KOPT-K1 (cell line): ENCODE measurements around the gene SLC7A5.
A peak's percentile ranks its signal among the peaks of the same experiment; 100 is the strongest.
"Not testable (repeated sequence)": the region's sequence is repeated elsewhere in the genome, so short reads cannot be mapped to it uniquely, and the experiment has no call there.

Experiments
- H3K27ac ChIP-seq: fragments of 200-600 bp; sonication (generic); 2 replicates; pipeline ENCODE4 v1.5.1; 2016; ENCODE audit warnings: antibody characterized with exemption, mild to moderate bottlenecking, low read depth, low read length; ENCODE audit not compliant: poor library complexity, severe bottlenecking
- H3K36me3 ChIP-seq: fragments of 200-600 bp; sonication (generic); 2 replicates; pipeline ENCODE4 v1.5.1; 2017; ENCODE audit warnings: antibody characterized with exemption, mild to moderate bottlenecking, low read length, moderate library complexity; ENCODE audit not compliant: insufficient read depth
- H3K9me3 ChIP-seq: fragments of 200-600 bp; sonication (generic); 2 replicates; pipeline ENCODE4 v1.5.1; 2017; ENCODE audit warnings: antibody characterized with exemption, low read length, mild to moderate bottlenecking; ENCODE audit not compliant: insufficient read depth, poor library complexity, severe bottlenecking

SLC7A5 gene

GRCh38 chr16:87896176-87896890 lies 27.0 kb upstream of the SLC7A5 start:
- peak overlapping the region; percentile 82 for H3K27ac ChIP-seq
- H3K36me3 ChIP-seq, H3K9me3 ChIP-seq: not testable (repeated sequence)

GRCh38 chr16:87895641-87896141 lies 26.4 kb upstream of the SLC7A5 start:
- Histone ChIP-seq H3K9me3 (no peaks in the 10 kb centered on the region), H3K36me3 (no peaks in the 10 kb centered on the region), H3K27ac (peak overlapping the region; percentile 82)

- H3K27ac ChIP-seq: peak overlapping the region; percentile 82
- H3K36me3 ChIP-seq, H3K9me3 ChIP-seq: not testable (repeated sequence)
Observed at GRCh38 chr16:87894005-87894404, 24.7 kb upstream of the SLC7A5 start.

- H3K36me3 ChIP-seq: no peaks in the 10 kb centered on the region
- no peaks in the 10 kb centered on the region for H3K9me3 ChIP-seq
- H3K27ac ChIP-seq: no peak overlapping the region
Observed at GRCh38 chr16:87891764-87892163, 22.5 kb upstream of the SLC7A5 start.

- H3K36me3 ChIP-seq, H3K9me3 ChIP-seq, H3K27ac ChIP-seq: not testable (repeated sequence)
Observed at GRCh38 chr16:87889762-87890161, 20.5 kb upstream of the SLC7A5 start.

- not testable (repeated sequence) for H3K27ac ChIP-seq, H3K36me3 ChIP-seq, H3K9me3 ChIP-seq
Observed at GRCh38 chr16:87888346-87888745, 19.0 kb upstream of the SLC7A5 start.

GRCh38 chr16:87887931-87888330 lies 18.6 kb upstream of the SLC7A5 start:
- H3K9me3 ChIP-seq, H3K27ac ChIP-seq: not testable (repeated sequence)

GRCh38 chr16:87885371-87885967 lies 16.2 kb upstream of the SLC7A5 start:
- not testable (repeated sequence) for H3K27ac ChIP-seq, H3K9me3 ChIP-seq, H3K36me3 ChIP-seq

More at GRCh38 chr16:87887931-87888330, 18.6 kb upstream of the SLC7A5 start:
- not testable (repeated sequence) for H3K36me3 ChIP-seq

- Histone ChIP-seq H3K36me3 (no peaks in the 10 kb centered on the region), H3K27ac (no peak overlapping the region), H3K9me3 (no peaks in the 10 kb centered on the region)
Observed at GRCh38 chr16:87882436-87883019, 13.2 kb upstream of the SLC7A5 start.

GRCh38 chr16:87881324-87882200 lies 12.3 kb upstream of the SLC7A5 start:
- no peaks in the 10 kb centered on the region for H3K36me3 ChIP-seq
- no peak overlapping the region for H3K27ac ChIP-seq
- no peaks in the 10 kb centered on the region for H3K9me3 ChIP-seq

GRCh38 chr16:87880117-87880696 lies 10.9 kb upstream of the SLC7A5 start:
- H3K9me3 ChIP-seq: no peaks in the 10 kb centered on the region
- H3K36me3 ChIP-seq: no peaks in the 10 kb centered on the region
- H3K27ac ChIP-seq: no peak overlapping the region

- not testable (repeated sequence) for H3K27ac ChIP-seq
Observed at GRCh38 chr16:87879411-87880013, 10.2 kb upstream of the SLC7A5 start.

GRCh38 chr16:87878704-87879103 lies 9.4 kb upstream of the SLC7A5 start:
- no peak overlapping the region for H3K27ac ChIP-seq
- no peaks in the 10 kb centered on the region for H3K9me3 ChIP-seq
- no peaks in the 10 kb centered on the region for H3K36me3 ChIP-seq

More at GRCh38 chr16:87879411-87880013, 10.2 kb upstream of the SLC7A5 start:
- not testable (repeated sequence) for H3K36me3 ChIP-seq, H3K9me3 ChIP-seq

GRCh38 chr16:87877942-87878507 lies 8.7 kb upstream of the SLC7A5 start:
- Histone ChIP-seq H3K36me3 (no peaks in the 10 kb centered on the region), H3K9me3 (no peaks in the 10 kb centered on the region), H3K27ac (no peak overlapping the region)
